Measurements from ENCODE around the gene ADAMTS9. TPM values are rescaled to one million over a fixed set of nuclear protein-coding genes. Genes with fewer than 3 reads are reported as not detected.

The ADAMTS9 gene
- total and polyA plus RNA-seq, 2 of the 13 experiments (the other 11 are each of a cell fraction or from before 2014, with no cell fraction given), result 0.02 to 0.09 TPM

DNA sequence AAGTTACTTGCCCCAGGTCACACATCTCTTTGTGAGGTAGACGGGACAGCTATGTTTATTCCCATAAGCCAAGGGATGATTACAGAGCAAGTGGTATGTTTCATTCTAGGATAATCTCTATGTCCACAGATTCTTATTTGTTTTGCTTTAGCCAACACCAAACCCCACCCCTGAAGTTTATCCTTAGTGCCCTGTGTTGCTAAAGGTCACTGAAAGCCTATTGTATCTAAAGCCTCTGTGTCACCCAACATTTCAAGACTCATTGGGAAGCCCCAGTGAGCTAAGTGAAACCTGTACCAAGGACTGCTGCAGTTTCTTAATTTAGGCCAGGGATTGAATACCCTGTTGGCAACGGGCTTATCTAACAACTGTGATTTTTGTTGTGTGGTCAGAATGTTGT lies 135.6 kb downstream of the ADAMTS9 start (continued):
- TF ChIP-seq, protein P1, sequence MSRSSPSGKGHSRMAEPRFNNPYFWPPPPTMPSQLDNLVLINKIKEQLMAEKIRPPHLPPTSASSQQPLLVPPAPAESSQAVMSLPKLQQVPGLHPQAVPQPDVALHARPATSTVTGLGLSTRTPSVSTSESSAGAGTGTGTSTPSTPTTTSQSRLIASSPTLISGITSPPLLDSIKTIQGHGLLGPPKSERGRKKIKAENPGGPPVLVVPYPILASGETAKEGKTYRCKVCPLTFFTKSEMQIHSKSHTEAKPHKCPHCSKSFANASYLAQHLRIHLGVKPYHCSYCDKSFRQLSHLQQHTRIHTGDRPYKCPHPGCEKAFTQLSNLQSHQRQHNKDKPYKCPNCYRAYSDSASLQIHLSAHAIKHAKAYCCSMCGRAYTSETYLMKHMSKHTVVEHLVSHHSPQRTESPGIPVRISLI (CRISPR knock-in tag; IDR thresholded peaks at IDR 0.05; ENCODE audit: borderline replicate concordance), result no peak
- no peak for TF ChIP-seq DR1 (CRISPR knock-in tag; IDR thresholded peaks at IDR 0.05)
- TF ChIP-seq SP4 (CRISPR knock-in tag; IDR thresholded peaks at IDR 0.05), result no peak
- TF ChIP-seq, protein P2, sequence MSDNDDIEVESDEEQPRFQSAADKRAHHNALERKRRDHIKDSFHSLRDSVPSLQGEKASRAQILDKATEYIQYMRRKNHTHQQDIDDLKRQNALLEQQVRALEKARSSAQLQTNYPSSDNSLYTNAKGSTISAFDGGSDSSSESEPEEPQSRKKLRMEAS (IDR thresholded peaks at IDR 0.05), result no peak
- no peak for TF ChIP-seq ZFY (CRISPR knock-in tag; IDR thresholded peaks at IDR 0.05)
- TF ChIP-seq, protein P3, sequence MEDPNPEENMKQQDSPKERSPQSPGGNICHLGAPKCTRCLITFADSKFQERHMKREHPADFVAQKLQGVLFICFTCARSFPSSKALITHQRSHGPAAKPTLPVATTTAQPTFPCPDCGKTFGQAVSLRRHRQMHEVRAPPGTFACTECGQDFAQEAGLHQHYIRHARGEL (CRISPR knock-in tag; IDR thresholded peaks at IDR 0.05), result no peak
- TF ChIP-seq, protein P4, sequence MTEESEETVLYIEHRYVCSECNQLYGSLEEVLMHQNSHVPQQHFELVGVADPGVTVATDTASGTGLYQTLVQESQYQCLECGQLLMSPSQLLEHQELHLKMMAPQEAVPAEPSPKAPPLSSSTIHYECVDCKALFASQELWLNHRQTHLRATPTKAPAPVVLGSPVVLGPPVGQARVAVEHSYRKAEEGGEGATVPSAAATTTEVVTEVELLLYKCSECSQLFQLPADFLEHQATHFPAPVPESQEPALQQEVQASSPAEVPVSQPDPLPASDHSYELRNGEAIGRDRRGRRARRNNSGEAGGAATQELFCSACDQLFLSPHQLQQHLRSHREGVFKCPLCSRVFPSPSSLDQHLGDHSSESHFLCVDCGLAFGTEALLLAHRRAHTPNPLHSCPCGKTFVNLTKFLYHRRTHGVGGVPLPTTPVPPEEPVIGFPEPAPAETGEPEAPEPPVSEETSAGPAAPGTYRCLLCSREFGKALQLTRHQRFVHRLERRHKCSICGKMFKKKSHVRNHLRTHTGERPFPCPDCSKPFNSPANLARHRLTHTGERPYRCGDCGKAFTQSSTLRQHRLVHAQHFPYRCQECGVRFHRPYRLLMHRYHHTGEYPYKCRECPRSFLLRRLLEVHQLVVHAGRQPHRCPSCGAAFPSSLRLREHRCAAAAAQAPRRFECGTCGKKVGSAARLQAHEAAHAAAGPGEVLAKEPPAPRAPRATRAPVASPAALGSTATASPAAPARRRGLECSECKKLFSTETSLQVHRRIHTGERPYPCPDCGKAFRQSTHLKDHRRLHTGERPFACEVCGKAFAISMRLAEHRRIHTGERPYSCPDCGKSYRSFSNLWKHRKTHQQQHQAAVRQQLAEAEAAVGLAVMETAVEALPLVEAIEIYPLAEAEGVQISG (CRISPR knock-in tag; IDR thresholded peaks at IDR 0.05), result no peak
- TF ChIP-seq DNMT3B (CRISPR knock-in tag; conservative IDR thresholded peaks at IDR 0.05), result no peak
- no peak for TF ChIP-seq NFIC (IDR thresholded peaks at IDR 0.05; ENCODE audit: low read length)
- TF ChIP-seq KDM1A (CRISPR knock-in tag; IDR thresholded peaks at IDR 0.05), result no peak
- TF ChIP-seq, protein P5, sequence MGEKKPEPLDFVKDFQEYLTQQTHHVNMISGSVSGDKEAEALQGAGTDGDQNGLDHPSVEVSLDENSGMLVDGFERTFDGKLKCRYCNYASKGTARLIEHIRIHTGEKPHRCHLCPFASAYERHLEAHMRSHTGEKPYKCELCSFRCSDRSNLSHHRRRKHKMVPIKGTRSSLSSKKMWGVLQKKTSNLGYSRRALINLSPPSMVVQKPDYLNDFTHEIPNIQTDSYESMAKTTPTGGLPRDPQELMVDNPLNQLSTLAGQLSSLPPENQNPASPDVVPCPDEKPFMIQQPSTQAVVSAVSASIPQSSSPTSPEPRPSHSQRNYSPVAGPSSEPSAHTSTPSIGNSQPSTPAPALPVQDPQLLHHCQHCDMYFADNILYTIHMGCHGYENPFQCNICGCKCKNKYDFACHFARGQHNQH (CRISPR knock-in tag; IDR thresholded peaks at IDR 0.05), result no peak
- TF ChIP-seq ZNF619 (CRISPR knock-in tag; IDR thresholded peaks at IDR 0.05), result no peak
- no peak for TF ChIP-seq SOX6 (IDR thresholded peaks at IDR 0.05)
- TF ChIP-seq SOX6 (CRISPR knock-in tag; IDR thresholded peaks at IDR 0.05), result peak; percentile 46; the same call in 1 of the 2 replicates
- TF ChIP-seq RAD21 (CRISPR knock-in tag; IDR thresholded peaks at IDR 0.05), result no peak
- no peak for TF ChIP-seq ZZZ3 (CRISPR knock-in tag; IDR thresholded peaks at IDR 0.05; ENCODE audit: borderline replicate concordance)
- no peak for TF ChIP-seq ZNF256 (CRISPR knock-in tag; conservative IDR thresholded peaks at IDR 0.05)
- TF ChIP-seq, protein P6, sequence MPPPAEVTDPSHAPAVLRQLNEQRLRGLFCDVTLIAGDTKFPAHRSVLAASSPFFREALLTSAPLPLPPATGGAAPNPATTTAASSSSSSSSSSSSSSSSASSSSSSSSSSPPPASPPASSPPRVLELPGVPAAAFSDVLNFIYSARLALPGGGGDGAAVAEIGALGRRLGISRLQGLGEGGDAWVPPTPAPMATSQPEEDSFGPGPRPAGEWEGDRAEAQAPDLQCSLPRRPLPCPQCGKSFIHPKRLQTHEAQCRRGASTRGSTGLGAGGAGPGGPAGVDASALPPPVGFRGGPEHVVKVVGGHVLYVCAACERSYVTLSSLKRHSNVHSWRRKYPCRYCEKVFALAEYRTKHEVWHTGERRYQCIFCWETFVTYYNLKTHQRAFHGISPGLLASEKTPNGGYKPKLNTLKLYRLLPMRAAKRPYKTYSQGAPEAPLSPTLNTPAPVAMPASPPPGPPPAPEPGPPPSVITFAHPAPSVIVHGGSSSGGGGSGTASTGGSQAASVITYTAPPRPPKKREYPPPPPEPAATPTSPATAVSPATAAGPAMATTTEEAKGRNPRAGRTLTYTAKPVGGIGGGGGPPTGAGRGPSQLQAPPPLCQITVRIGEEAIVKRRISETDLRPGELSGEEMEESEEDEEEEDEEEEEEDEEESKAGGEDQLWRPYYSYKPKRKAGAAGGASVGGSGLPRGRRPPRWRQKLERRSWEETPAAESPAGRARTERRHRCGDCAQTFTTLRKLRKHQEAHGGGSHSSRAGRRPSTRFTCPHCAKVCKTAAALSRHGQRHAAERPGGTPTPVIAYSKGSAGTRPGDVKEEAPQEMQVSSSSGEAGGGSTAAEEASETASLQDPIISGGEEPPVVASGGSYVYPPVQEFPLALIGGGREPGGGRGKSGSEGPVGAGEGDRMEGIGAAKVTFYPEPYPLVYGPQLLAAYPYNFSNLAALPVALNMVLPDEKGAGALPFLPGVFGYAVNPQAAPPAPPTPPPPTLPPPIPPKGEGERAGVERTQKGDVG (CRISPR knock-in tag; IDR thresholded peaks at IDR 0.05; ENCODE audit: borderline replicate concordance), result no peak
- TF ChIP-seq ZNF781 (CRISPR knock-in tag; IDR thresholded peaks at IDR 0.05; ENCODE audit: borderline replicate concordance, not compliant biosample characterization), result no peak
- no peak for TF ChIP-seq FOXJ3 (CRISPR knock-in tag; IDR thresholded peaks at IDR 0.05; ENCODE audit: borderline replicate concordance)
- TF ChIP-seq RFXANK (CRISPR knock-in tag; IDR thresholded peaks at IDR 0.05), result no peak
- TF ChIP-seq ELF4 (CRISPR knock-in tag; IDR thresholded peaks at IDR 0.05; ENCODE audit: borderline replicate concordance), result no peak
- TF ChIP-seq MXI1 (IDR thresholded peaks at IDR 0.05; ENCODE audit: borderline replicate concordance, low read depth, low read length), result no peak
